HG03135 (cell line): ENCODE measurements around the gene GARIN5A.
"Not testable (repeated sequence)": the region's sequence is repeated elsewhere in the genome, so short reads cannot be mapped to it uniquely, and the experiment has no call there.

ENCODE experiments used
- ATAC-seq: cut with Tn5 transposase; IDR thresholded peaks from one replicate; pipeline ENCODE4 v1.9.1; 2021; ENCODE audit warnings: mild to moderate bottlenecking, moderate library complexity; ENCODE audit not compliant: unreplicated experiment

The GARIN5A gene

GRCh38 chr19:50489461-50490011 lies 12.9 kb upstream of the GARIN5A start:
- no peak for ATAC-seq

- no peak for ATAC-seq
Observed at GRCh38 chr19:50488389-50489194, 11.9 kb upstream of the GARIN5A start.

- no peak for ATAC-seq
Observed at GRCh38 chr19:50486823-50487515, 10.3 kb upstream of the GARIN5A start.

- ATAC-seq = no peak
Observed at GRCh38 chr19:50485284-50485955, 8.8 kb upstream of the GARIN5A start.

GRCh38 chr19:50482916-50483315 lies 6.3 kb upstream of the GARIN5A start:
- no peak for ATAC-seq

GRCh38 chr19:50482271-50482855 lies 5.7 kb upstream of the GARIN5A start:
- ATAC-seq = no peak

- no peak for ATAC-seq
Observed at GRCh38 chr19:50481351-50482149, 4.9 kb upstream of the GARIN5A start.

GRCh38 chr19:50480281-50481111 lies 3.8 kb upstream of the GARIN5A start:
- ATAC-seq = no peak

GRCh38 chr19:50479761-50480251 lies 3.2 kb upstream of the GARIN5A start:
- ATAC-seq = no peak

GRCh38 chr19:50478901-50479715 lies 2.5 kb upstream of the GARIN5A start:
- ATAC-seq = no peak

- ATAC-seq = no peak
Observed at GRCh38 chr19:50477751-50478515, 1.3 kb upstream of the GARIN5A start.

- no peak for ATAC-seq
Observed at GRCh38 chr19:50476907-50477238, 225 bp upstream of the GARIN5A start.

GRCh38 chr19:50475736-50476223 lies 868 bp downstream of the GARIN5A start:
- ATAC-seq = no peak

GRCh38 chr19:50475101-50475568 lies 1.5 kb downstream of the GARIN5A start:
- no peak for ATAC-seq

- not testable (repeated sequence) for ATAC-seq
Observed at GRCh38 chr19:50473336-50473735, 3.3 kb downstream of the GARIN5A start.

- ATAC-seq = no peak
Observed at GRCh38 chr19:50468818-50469217, 7.8 kb downstream of the GARIN5A start.

- no peak for ATAC-seq
Observed at GRCh38 chr19:50467566-50467965, 9.1 kb downstream of the GARIN5A start.

- no peak for ATAC-seq
Observed at GRCh38 chr19:50466706-50467039, 10.0 kb downstream of the GARIN5A start.
